Stimulated activated CD4-positive, alpha-beta T cell treated with anti-CD3 and anti-CD28 coated beads, Interleukin-1b, Interleukin-23, amount 100 ng/mL, for 48 hours (primary cell): ENCODE measurements around the gene MTUS2.

ENCODE experiments used
- DNase-seq: peaks from one replicate; pipeline ENCODE4 v3.0.0-alpha.2; 2020

The MTUS2 gene

GRCh38 chr13:29513981-29514719 lies 694.0 kb downstream of the MTUS2 start:
- DNase-seq: no peak

DNA sequence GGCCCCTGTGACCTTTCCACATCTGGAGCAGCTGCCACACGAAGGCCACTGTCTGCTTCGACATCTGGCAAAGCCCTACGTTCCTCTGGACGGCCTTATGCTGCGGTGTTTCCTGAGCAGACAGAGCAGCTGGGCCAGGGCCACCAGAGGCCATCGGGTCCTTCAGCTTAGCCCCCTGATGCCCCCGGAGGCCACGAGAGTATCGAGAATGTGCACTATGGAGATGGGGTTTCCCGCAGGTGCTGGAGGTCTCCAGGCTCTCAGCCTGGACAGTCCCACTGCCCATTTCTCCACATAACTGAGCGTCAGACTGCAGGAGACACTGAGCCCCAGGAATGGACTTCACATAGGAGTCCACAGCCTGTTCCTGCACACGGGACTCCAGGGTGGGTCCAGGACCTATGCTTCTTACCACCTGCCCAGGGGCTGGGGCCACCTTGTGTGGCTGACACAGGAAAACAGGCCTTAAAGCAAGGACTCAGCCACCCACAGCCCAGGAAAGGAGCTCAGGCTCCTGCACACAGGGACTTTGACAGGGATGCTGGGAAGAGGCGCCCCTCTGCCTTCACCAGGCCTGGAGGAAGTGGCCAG lies 694.7 kb downstream of the MTUS2 start:
- DNase-seq: no peak

DNA sequence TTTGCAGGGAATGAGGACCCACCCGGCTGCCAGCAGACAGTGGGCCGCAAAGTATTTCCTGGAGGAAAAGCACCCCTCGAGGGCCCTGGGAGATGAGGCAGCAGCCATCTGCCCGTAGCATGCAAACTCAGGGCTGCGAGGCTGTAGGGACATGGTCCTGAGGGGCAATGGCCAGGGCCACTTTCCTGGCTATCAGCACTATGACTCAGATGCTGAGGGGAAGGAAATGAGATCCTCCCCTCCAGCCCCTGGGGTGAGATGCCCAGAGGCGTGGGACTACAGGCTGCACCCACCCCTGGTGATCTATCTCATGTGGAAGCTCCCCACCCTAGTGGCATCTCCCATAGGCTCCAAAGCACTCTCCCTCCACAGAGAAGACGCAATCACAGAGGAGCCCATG lies 695.2 kb downstream of the MTUS2 start:
- DNase-seq: no peak

GRCh38 chr13:29516012-29516411 lies 695.9 kb downstream of the MTUS2 start:
- DNase-seq: no peak

- DNase-seq: no peak
Observed at GRCh38 chr13:29516880-29517279, 696.7 kb downstream of the MTUS2 start.

DNA sequence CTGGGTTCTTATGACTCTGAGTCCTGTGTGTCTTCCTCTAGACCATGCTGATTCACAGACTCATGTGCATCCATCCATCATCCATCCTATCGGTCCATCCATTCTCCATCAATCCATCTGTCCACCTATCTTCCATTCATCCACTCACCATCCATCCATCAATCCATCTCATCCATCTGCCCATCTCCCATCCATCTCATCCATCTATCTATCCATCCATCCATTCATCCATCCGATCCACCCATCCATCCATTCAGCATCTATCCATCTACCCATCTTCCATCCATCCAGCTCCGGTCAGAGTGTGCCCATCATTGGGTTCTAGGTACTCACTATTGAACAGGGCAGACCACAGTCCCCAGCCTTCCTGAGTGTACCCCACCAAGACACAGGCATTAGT lies 699.8 kb downstream of the MTUS2 start:
- no peak for DNase-seq

DNA sequence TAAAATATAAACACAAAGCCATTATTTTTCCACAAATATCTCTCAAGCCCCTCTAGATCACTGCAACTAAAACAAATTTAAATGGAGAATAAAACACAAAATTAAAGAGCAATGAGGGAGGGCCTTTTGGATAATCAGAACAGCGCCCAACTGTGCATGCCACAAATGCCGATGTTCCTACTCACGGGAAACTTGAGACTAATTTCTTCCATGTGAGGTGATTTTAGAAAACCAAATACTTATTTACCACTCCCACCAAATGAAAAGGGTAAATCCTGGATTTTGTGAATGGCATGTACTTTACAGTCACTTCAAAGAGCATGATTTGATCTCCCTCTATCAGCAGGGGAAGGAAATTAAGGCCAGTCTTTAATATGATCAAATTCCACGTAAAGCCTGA lies 700.5 kb downstream of the MTUS2 start:
- DNase-seq: no peak

DNA sequence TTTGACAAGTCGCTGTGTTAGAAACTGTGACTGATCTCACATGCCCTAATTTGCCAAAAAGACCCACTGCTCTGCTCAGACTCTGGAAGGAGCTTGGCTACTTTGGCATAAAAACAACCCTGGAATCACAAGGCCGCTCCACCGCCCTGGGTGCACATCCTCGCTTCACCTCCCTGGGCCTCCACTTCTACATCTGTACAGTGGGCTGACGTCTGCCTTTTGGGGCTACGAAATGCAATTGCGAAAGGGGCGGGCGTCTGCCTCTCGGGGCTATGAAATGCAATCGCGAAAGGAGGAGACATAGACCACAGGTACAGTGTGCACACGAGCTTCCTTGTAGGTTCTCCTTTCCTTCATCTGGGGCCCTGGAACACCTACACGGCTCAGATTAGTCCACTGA lies 701.2 kb downstream of the MTUS2 start:
- no peak for DNase-seq

DNA sequence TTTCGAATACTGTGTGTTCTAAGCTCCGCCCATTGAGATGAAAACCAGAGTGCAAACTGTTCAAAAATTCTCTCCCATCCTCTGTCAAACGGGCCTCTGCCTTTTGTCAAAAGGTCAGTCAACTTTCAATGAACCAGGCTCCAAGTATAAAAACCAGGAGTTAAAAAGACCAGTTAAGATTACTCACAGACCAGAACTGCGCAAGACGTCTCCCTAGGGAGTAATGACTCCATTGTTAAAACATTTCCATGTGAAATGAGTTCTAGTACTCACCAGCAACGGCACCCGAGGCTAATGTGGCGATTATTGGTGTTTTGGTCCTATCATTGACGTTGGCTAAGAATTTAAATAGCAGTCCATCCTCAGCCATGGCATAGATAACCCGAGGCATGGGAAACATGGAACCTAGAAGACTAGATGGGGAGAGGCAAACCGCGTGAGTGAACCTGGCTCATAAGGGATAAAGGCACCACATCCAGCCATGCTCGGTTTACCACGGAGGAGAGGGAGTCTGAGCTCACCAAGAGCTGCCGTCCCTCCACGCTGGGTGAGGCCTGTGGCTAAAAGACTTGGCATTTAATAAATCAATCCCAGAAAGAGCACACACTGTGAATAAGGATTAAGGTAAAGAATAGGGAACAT lies 702.0 kb downstream of the MTUS2 start:
- DNase-seq: no peak

GRCh38 chr13:29523199-29523961 lies 703.2 kb downstream of the MTUS2 start:
- no peak for DNase-seq

GRCh38 chr13:29524176-29524575 lies 704.0 kb downstream of the MTUS2 start:
- no peak for DNase-seq

GRCh38 chr13:29524641-29525040 lies 704.5 kb downstream of the MTUS2 start:
- no peak for DNase-seq

DNA sequence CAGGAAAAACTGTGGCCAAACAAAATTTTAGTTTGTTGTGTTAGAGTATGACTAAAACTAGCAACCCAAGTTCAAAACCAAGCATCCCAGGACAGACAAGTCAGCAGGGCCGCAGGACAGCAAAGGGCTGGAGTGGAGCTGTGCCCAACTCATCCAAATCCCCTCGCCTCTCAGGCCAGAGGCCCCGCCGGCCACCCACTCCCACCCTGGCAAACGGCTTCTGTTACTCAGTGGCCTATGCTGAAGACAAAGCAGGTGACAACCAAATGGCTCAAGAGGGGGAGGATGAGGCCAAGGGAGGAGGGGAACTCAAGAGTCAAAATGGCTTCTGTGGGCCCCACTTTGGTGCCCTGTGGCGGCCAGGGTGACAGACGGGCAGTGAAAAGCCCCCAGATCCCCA lies 705.6 kb downstream of the MTUS2 start:
- DNase-seq: no peak

GRCh38 chr13:29526741-29527140 lies 706.6 kb downstream of the MTUS2 start:
- DNase-seq: no peak

- no peak for DNase-seq
Observed at GRCh38 chr13:29527511-29527910, 707.4 kb downstream of the MTUS2 start.

GRCh38 chr13:29527916-29528315 lies 707.8 kb downstream of the MTUS2 start:
- DNase-seq: no peak

GRCh38 chr13:29529754-29530153 lies 709.6 kb downstream of the MTUS2 start:
- no peak for DNase-seq

DNA sequence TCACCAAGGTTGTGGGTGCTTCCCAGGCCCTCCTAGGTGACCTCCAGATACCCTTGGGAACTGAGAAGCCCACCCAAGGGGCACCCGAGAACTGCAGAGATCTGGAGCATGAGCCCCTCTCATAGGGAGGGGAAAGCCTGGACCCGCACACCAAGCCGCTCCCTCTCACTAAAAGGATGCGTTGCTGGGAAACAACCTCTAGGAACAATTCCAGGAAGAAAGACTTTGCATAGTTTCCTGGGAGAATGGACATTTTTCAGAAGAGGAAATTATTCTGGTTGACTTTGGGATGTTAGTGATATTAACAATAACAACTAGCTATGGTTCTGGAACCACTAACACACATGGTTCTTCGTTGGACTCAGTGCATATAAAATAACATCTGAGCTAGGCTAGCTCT lies 710.8 kb downstream of the MTUS2 start:
- no peak for DNase-seq

GRCh38 chr13:29532116-29532515 lies 712.0 kb downstream of the MTUS2 start:
- DNase-seq: no peak

- no peak for DNase-seq
Observed at GRCh38 chr13:29532821-29533220, 712.7 kb downstream of the MTUS2 start.

GRCh38 chr13:29534083-29534482 lies 713.9 kb downstream of the MTUS2 start:
- no peak for DNase-seq

DNA sequence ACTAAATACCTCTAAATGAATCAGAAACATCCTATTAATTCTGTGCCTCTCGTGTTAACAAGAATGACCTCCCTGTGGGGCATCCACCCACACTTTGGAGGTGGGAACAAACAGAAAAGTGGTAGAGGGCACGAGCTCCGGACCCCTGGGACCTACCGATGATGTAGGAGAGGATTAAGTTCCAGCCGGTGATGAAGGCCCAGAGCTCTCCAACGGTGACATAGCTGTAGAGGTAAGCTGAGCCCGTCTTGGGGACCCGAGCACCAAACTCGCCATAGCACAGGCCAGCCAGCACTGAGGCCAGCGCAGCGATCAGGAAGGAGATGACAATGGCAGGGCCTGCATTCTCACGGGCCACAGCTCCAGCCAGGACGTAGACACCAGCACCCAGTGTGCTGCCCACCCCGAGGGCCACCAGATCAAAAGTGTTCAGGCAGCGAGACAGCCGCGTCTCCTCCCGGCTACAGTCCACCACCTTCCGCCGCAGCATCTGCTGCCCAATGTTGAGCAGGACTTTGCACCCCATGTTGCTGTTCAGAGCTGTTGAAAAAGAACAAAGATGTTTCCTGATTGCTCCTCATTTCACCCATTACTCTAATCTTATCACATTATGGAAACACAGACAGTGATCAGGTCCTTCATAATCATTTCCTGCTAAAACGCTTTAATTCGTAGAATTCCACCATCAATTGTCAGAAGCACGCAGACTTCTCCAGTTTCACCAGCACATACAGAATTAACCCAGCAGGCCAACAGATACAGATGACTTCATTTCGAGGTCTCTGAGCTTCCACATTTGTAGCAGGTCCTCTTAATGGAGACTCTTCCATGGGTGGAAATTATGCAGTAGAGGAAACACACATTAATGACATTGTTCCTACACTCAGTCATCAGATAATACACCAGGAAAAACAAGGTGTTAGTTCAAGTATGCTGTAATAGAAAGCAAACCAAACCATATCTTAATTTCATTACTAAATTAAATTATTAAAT lies 715.8 kb downstream of the MTUS2 start:
- no peak for DNase-seq
